T-helper 1 cell treated with Interleukin-12 subunit alpha and Interleukin-12 subunit beta and Interleukin-4 antibody, amounts not matched to agents 30 μg/mL and 1 μg/mL, for 36 hours (primary cell): ENCODE data around the gene BAIAP2.

Experiments used
- H3K27ac Mint-ChIP-seq: one replicate; pipeline ENCODE4 v1.8.0; 2021; ENCODE audit warnings: mild to moderate bottlenecking, mixed read lengths
- H3K27me3 Mint-ChIP-seq: one replicate; pipeline ENCODE4 v1.8.0; 2021; ENCODE audit warnings: low read depth, mixed read lengths
- H3K36me3 Mint-ChIP-seq: one replicate; pipeline ENCODE4 v1.8.0; 2021; ENCODE audit warnings: low read depth, mixed read lengths
- H3K4me1 Mint-ChIP-seq: one replicate; pipeline ENCODE4 v1.8.0; 2021; ENCODE audit warnings: low read depth, mixed read lengths
- H3K4me3 Mint-ChIP-seq: one replicate; pipeline ENCODE4 v1.8.0; 2021; ENCODE audit warnings: mild to moderate bottlenecking, moderate library complexity, mixed read lengths
- H3K9me3 Mint-ChIP-seq: one replicate; pipeline ENCODE4 v1.8.0; 2021; ENCODE audit warnings: mixed read lengths

The BAIAP2 gene

DNA sequence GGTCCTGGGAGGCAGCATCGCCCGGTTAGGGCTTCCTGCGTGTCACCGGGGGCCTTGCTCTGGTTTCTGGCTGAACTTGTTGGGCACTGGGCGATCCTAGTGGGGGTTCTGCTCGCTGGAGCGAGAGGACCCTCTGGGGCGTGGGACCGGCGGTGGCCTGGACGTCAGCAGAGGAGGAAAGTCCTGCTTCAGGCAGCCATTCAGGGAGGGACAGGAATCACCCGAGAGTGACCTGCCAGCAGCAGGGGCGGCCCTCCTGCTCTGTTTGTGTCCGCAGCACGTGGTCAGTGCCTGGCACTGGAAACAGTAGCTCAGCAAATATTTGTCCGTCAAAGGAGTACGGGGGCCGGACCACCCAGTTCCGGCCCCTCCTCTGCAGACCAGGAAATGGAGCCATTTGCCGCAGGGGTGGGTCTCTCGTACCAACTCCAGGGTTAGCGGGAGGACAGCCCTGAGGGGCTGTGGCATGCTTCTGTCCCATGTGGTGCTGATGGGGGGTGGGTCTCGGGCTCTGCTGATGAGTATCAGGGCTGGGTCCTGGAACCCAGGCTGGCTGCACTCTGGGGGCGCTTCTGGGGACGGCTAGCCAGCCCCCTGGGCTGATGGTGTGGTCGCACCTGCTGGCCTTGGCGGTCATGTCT lies 48.3 kb downstream of the BAIAP2 start:
- H3K36me3 Mint-ChIP-seq = no peaks in the 10 kb centered on the region
- H3K27me3 Mint-ChIP-seq = no peaks in the 10 kb centered on the region
- H3K9me3 Mint-ChIP-seq = no peaks in the 10 kb centered on the region
- no peak overlapping the region for H3K4me3 Mint-ChIP-seq
- H3K27ac Mint-ChIP-seq = no peak overlapping the region
- no peaks in the 10 kb centered on the region for H3K4me1 Mint-ChIP-seq

DNA sequence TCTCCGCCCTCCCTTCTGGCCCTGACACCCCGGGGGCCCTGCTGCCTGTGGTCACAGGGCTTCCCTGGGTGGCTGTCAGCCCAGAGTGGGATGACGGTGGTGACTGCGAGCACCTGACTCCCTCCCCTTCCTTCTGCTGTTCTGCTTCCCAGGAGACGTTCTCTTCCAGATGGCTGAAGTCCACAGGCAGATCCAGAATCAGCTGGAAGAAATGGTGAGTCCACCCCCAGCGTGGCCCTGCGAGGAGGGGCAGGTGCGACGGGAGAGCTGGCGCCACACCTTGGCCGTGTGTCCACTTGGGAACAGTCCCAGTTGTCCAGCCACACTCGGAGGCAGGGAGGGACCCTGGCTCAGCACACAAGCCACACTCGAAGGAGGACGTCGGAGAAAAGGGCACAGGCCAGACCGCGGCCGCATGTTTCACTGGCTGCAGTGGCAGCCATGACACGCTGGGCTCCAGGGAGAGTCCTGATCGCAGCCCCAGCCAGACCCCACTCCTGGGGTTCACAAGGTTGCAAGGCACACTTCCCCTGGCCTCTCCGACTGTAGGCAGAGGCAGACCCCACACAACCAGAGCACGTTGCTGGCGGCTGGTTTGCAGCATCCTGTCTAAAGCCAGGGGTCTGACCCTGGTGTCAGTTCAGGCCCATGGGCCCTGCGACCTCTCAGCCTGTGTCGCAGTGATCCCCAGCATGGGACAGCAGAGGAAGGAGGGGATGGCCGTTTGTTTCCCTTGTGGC lies 49.9 kb downstream of the BAIAP2 start:
- no peak overlapping the region for H3K27ac Mint-ChIP-seq
- H3K36me3 Mint-ChIP-seq = no peaks in the 10 kb centered on the region
- no peak overlapping the region for H3K4me3 Mint-ChIP-seq

DNA sequence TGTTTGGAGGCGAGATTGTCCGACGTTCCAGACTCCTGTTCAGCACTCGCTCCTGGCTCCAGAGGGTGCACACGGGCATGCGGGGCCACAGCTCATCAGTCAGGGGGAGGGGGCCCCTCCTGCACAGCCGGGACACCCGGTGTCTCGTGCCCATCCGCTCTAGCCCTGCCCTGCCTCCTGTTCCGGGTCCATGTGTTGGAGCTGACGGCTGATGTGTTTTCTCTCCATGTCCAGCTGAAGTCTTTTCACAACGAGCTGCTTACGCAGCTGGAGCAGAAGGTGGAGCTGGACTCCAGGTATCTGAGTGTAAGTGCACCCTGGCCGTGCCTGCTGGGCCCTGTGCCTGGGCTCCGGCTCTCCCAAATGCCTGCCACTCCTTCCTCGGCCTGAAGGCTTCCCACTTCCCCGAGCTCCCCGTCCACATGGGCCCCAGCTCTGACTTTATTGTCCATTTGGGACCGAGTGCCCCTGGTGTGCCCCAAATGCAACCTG lies 50.5 kb downstream of the BAIAP2 start:
- no peaks in the 10 kb centered on the region for H3K4me1 Mint-ChIP-seq
- H3K27ac Mint-ChIP-seq = no peak overlapping the region
- no peaks in the 10 kb centered on the region for H3K36me3 Mint-ChIP-seq
- H3K9me3 Mint-ChIP-seq = no peaks in the 10 kb centered on the region
- no peak overlapping the region for H3K4me3 Mint-ChIP-seq
- no peaks in the 10 kb centered on the region for H3K27me3 Mint-ChIP-seq

More for the DNA sequence above, 49.9 kb downstream of the BAIAP2 start:
- H3K4me1 Mint-ChIP-seq = no peaks in the 10 kb centered on the region
- H3K27me3 Mint-ChIP-seq = no peaks in the 10 kb centered on the region
- no peaks in the 10 kb centered on the region for H3K9me3 Mint-ChIP-seq

DNA sequence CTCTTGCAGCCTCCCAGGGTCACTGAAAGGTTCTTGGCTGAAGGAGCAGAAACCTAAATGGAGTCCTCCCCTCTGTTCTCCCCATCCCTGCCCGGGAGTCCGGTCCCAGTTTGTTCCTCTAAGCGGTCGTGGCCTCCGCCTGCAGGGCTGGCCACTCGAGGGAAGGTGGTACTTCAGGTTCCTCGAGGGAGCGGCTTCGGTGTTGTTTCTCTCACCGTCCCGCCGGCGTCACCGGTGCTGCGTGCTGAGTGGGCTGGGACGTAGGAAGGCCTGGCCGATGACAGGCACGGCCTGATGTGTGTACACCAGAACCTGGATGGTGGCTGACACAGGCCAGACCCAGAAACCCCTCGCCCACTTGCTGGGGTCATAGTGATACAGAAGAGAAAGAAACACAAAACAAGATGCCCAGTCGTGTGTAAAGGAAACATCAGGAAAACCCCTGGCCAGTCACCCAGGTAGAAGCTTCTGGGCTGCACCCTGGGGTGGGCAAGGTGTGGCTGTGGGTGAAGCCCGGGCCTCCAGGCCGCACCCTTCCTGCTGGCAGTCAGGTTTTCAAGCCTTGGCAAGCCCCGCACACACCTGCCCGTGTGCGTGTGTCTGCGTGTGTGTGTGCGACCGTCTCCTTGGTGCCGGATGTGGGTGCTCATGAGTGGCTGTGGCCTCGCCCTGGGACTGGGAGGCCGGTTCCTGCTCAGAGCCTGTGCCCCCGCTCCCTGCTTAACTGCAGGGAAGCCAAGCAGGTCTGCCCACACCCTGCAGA lies 52.0 kb downstream of the BAIAP2 start:
- H3K9me3 Mint-ChIP-seq = no peaks in the 10 kb centered on the region
- no peaks in the 10 kb centered on the region for H3K4me1 Mint-ChIP-seq
- H3K4me3 Mint-ChIP-seq = no peak overlapping the region
- no peak overlapping the region for H3K27ac Mint-ChIP-seq
- H3K36me3 Mint-ChIP-seq = no peaks in the 10 kb centered on the region
- H3K27me3 Mint-ChIP-seq = no peaks in the 10 kb centered on the region

DNA sequence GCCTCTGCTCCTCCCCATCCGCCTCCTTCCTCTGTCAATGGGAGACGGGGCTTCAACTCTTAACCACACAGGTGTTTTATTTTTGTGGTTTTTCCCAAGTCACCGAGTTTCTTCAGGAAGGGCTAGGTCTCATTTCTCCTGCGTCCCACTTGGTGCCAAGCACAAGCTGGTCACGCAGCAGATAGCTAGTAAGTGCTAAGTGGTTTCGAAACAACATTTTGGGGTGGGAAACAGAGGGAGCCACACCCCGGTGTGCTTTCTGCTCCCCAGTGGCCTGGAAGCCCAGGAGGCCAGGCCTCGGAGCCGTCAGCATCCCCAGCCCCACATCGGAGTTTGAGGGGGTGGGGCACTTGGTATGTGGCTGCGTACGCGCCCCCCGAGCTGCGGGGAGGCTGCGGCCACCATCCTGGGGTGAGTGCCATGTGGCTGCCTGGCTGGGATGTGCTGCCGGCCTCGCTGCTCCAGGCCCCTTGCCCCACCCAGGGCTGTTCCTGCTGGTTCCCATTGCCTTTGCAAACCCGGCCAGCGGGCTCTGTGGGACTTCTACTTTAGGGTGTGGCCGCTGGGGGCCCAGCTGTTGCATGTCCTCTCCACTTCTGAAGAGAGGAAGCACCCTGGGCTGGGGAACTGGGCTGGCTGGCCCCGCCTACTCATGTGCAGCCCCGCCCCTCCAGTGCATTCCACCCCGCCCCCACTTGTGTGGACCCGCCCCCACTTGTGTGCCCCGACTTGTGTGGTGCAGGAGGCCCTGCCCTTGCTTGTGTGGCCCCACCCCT lies 55.6 kb downstream of the BAIAP2 start:
- peaks cover 7% of the 10 kb centered on the region for H3K4me1 Mint-ChIP-seq
- no peak overlapping the region for H3K4me3 Mint-ChIP-seq
- no peaks in the 10 kb centered on the region for H3K27me3 Mint-ChIP-seq
- no peaks in the 10 kb centered on the region for H3K9me3 Mint-ChIP-seq
- no peaks in the 10 kb centered on the region for H3K36me3 Mint-ChIP-seq
- no peak overlapping the region for H3K27ac Mint-ChIP-seq

DNA sequence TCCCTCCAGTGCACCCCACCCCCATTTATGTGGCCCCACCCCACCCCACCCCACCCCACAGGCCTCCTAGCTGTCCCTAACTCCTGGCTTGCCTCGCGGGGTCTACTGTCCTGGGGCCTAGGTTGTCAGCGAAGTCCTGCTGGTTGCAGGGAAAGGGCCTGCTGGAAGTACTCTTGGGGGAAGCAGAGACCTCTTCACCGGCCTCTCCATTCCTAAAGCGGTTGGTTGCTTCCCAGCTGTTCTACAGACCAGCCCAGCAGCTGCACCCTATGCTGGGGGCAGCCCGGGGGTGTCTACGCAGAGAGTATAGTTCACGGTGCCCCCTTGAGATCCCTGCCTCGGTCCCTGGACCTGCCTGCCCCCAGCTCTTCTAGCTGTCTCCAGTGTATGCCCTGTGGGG lies 56.2 kb downstream of the BAIAP2 start:
- no peak overlapping the region for H3K4me3 Mint-ChIP-seq
- no peak overlapping the region for H3K27ac Mint-ChIP-seq
- no peaks in the 10 kb centered on the region for H3K36me3 Mint-ChIP-seq
- peaks cover 10% of the 10 kb centered on the region for H3K4me1 Mint-ChIP-seq
- no peaks in the 10 kb centered on the region for H3K27me3 Mint-ChIP-seq
- H3K9me3 Mint-ChIP-seq = no peaks in the 10 kb centered on the region

DNA sequence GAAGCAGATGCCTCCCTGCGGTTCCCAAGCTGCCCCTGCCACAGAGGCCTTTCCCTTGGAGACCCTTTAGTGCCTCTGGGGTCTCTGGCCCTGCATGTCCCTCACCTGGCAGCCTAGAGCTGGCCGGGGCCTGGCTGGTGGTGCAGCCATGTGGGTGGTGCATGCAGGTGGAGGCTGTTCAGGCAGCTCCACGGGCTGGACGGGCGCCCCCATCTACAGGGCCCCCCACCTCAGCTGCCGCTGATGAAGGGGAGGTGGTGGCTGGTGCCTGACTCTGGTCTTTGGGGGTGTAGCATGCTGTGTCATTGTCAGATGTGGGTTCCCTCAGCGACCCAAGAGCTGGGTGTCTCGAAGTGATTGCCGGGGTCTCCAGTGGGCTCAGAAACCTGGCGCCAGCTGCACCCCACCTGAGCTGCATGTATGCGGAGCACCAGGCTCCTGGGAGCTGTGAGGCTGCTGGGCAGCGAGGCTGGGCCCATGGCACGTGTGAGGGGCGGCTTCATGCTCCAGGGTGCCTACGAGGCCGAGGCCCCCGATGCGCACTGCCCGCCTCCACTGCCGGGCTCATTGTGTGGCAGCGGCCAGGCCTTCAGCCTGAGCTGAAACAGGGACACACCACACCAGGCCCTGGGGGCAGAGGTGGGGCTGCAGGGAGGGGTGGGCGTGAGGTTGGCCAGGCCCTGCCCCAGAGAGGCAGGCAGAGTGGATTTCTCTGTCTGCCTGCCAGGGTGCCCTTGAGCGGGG lies 57.0 kb downstream of the BAIAP2 start:
- Mint-ChIP-seq H3K36me3 (no peaks in the 10 kb centered on the region), H3K4me1 (peaks cover 12% of the 10 kb centered on the region), H3K9me3 (no peaks in the 10 kb centered on the region), H3K27me3 (no peaks in the 10 kb centered on the region), H3K27ac (no peak overlapping the region), H3K4me3 (no peak overlapping the region)

DNA sequence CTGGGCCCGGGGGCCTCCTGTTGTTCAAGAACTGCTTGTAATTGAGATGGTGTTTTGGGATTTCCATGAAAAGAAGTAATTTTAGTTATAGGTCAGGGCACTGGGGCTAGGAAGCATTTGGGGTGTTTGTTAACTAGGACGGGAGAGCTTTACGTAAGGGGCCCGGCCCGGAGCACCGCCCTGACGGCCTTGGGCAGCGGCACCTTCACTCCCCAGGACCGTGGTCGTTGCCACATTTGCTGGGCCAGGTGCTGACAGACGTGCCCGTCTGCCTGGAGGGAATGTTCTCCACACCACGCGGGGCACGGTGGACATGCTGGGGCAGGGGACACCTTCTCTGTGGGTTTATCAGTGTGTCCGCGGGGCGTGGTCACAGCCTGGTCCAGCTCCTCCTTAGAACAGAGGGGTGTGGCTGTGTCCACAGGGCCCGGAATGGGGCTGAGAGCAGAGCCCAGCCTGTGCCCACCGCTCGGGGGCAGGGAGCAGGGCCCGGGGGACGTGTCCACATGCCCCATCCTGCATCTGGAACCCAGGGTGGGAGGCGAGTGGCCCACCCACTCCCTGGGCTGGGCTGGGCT lies 57.7 kb downstream of the BAIAP2 start:
- no peak overlapping the region for H3K27ac Mint-ChIP-seq
- H3K4me1 Mint-ChIP-seq = peaks cover 12% of the 10 kb centered on the region
- no peak overlapping the region for H3K4me3 Mint-ChIP-seq
- H3K36me3 Mint-ChIP-seq = no peaks in the 10 kb centered on the region
- H3K9me3 Mint-ChIP-seq = no peaks in the 10 kb centered on the region
- no peaks in the 10 kb centered on the region for H3K27me3 Mint-ChIP-seq

DNA sequence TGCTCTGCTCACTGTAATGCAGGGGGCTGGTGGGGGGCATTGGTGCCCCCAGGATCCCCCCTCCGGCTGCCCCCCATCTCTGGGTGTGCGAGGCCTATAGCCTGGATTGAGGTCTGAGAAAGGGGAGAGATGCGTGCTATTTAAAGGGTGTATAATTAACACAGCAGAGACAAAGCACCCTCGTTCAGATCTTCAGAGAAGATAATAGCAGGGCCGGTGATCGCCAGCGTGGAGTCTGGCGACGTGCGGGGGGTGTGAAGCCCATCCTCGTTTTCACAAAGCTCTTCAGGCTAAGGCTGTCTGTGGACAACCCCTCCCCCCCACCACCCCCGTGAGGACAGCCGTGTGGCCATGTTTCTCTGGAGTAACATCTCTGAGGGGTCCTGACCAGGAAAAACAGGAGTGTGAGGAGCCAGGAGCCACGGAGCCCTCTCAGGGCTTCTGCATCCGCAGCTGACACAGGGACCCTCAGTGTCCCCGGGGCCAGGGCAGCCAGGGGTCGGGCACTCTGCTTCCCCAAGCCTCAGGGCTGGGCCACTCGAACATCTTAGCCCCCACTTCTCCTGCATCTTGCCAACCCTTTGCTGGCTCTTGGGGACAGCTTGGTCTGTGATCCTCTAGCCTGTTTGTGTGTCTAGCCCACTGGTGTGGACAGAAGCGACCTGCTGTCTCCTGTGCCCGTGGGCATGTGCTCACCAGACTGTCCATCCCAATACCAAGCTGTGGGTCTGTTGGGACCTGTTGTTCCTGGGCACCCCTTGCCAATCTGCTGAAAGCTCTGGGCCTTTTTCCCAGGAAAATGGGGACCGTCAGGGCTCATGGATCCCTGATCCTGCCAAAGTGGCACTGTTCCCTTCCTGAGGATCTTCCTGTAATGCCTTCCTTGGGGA lies 58.9 kb downstream of the BAIAP2 start:
- no peak overlapping the region for H3K27ac Mint-ChIP-seq
- H3K4me1 Mint-ChIP-seq = peaks cover 12% of the 10 kb centered on the region
- H3K36me3 Mint-ChIP-seq = no peaks in the 10 kb centered on the region
- no peaks in the 10 kb centered on the region for H3K27me3 Mint-ChIP-seq
- no peaks in the 10 kb centered on the region for H3K9me3 Mint-ChIP-seq
- no peak overlapping the region for H3K4me3 Mint-ChIP-seq

DNA sequence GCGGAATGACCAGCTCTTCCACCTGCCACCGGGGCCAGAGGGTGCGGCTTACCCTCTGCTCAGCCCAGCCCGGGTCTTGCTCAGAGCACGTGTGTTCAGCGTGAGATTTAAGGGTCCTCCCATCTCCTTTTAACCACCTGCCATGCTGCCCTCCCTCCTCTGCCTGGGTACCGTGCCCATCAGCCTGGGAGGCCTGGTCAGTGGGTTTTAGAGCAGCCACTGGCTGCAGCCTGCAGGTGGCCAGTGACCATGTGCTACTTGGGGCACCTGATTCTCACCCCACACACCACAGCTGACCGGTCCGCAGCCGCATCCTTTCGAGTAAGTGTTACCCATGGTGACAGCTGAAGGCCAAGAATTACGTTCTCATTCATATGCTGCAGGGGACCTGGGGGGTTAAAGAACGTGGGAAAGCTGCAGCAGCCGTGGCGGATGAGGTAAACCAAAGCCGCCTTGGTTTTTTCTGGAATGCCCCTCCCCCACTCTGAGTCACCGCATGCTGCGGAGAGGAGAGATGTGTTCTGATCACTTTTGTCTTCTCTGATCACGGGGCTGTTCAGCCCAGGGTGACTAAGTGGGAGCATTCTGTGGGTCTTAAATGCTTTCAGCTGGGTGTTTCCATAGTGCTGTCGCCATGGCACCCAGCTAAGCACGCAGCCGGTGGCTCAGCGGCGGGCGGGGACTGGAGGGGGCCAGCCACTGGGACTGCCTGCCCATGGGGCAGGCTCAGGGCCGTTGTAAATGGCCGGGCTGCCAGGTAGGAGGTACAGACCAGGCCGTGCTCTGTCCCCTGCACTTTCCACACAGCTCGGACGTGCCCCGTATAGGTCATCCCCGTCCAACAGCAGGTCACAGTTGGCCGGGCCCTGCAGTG lies 59.8 kb downstream of the BAIAP2 start:
- no peaks in the 10 kb centered on the region for H3K36me3 Mint-ChIP-seq
- H3K27ac Mint-ChIP-seq = peak overlapping the region; percentile 73
- H3K9me3 Mint-ChIP-seq = no peaks in the 10 kb centered on the region
- no peaks in the 10 kb centered on the region for H3K27me3 Mint-ChIP-seq
- no peak overlapping the region for H3K4me3 Mint-ChIP-seq
- peaks cover 12% of the 10 kb centered on the region for H3K4me1 Mint-ChIP-seq

DNA sequence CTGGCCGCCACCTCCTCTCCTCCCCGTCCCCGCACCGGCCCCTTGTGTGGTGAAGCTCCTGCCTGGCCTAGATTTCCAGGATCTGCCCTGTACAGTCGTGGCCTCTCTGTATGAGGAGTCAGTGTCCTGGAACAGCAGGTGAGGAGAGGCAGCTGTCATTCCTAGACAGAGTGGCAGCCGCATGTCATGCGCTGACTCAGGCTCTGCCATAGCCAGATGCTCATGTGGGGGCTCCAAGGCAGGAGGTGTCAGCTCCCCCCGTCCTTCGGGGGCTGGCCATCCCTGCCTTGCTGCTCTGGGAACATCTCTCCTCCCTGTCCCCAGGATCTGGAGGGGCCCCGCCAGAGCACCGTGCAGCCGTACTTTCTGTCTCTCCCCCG lies 60.4 kb downstream of the BAIAP2 start:
- H3K4me1 Mint-ChIP-seq = peaks cover 12% of the 10 kb centered on the region
- peak overlapping the region; percentile 70 for H3K27ac Mint-ChIP-seq
- no peaks in the 10 kb centered on the region for H3K9me3 Mint-ChIP-seq
- H3K27me3 Mint-ChIP-seq = no peaks in the 10 kb centered on the region
- no peak overlapping the region for H3K4me3 Mint-ChIP-seq
- H3K36me3 Mint-ChIP-seq = no peaks in the 10 kb centered on the region

DNA sequence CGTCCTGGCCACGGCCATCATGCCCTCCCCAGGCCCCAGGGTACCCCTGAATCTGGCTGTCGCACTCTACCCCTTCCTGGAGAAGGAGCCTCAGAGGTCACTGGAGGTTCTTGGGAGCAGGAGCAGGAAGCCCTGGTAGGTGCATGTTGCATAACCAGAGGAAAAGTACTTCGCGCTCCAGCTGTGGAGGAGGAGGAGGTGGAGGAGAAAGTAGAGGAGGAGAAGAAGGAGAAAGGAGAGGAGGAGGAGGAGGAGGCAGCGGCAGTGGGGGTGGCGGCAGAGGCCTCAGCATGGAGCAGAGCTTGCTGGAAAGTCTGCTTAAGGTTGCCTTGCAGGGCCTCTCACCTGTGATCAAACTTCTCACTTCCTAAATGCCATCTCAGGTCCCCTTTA lies 61.8 kb downstream of the BAIAP2 start:
- H3K36me3 Mint-ChIP-seq = no peaks in the 10 kb centered on the region
- no peak overlapping the region for H3K27ac Mint-ChIP-seq
- no peaks in the 10 kb centered on the region for H3K9me3 Mint-ChIP-seq
- H3K27me3 Mint-ChIP-seq = no peaks in the 10 kb centered on the region
- peaks cover 12% of the 10 kb centered on the region for H3K4me1 Mint-ChIP-seq
- no peak overlapping the region for H3K4me3 Mint-ChIP-seq
